ENCODE measurements around the gene PBX1.
A peak's percentile ranks its signal among the peaks of the same experiment; 100 is the strongest.

PBX1 gene

DNA sequence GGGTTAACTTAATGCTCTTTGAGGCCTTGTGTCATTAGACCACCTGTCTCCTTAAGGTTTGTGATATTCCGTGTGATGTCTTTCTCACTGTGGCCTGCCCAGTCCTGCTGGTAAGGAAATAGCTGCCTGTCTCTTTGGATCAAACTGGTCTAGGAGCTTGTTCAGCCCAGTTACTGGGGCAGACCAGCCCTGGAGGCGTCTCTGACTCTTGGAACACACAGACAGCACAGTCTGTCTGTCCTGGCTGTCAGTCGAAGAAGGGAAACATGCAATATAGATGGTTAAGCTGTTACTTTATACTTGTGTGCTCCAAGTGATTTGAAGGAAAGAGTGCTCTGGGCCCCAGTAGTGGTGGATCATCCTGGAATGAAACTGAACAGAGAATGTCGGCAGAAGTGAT is 20.4 kb downstream of the PBX1 start:
- Histone ChIP-seq H3K9ac (ENCODE audit: low read depth, low read length) (no peak overlapping the region), H3K27ac (ENCODE audit: low read depth, low read length) (0 out of 2 replicates have a peak overlapping the region, but pooled peaks have one; percentile 47), H3K4me1 (ENCODE audit: insufficient read depth, low read length) (peaks cover 76% of the 10 kb centered on the region), H3K27me3 (ENCODE audit: insufficient read depth, low read length) (no peaks in the 10 kb centered on the region), H3K36me3 (ENCODE audit: insufficient read depth, low read length) (no peaks in the 10 kb centered on the region; the same call in 1 of the 2 replicates), H3K4me3 (ENCODE audit: low read length) (no peak overlapping the region), H3K9me3 (ENCODE audit: insufficient read depth, low read depth, low read length) (no peaks in the 10 kb centered on the region)
- WGBS = 83% methylated on average over 4 of the region's 4 CpGs

DNA sequence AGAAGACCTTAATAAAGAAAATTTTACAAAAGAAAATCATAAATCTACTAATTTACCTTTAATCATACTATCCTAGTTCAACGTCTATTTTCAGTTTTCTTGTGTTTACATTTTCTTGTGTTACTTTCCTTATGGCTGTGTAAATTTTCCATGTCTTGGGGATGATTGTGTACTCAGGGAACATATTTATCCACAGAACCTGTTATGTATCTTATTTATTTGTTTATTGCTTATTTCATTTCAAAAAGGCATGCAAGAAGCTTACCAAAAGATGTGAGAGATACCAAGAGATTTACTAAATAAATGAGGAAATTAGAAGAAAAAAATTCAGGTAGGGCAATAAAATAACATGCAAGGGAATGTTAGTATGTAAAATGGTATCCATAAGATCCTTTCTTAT is 22.8 kb downstream of the PBX1 start:
- H3K9ac ChIP-seq (ENCODE audit: low read depth, low read length) = no peak overlapping the region
- WGBS = no CpG with 5 or more reads among the region's 1 CpG
- peaks cover 80% of the 10 kb centered on the region for H3K4me1 ChIP-seq (ENCODE audit: insufficient read depth, low read length)
- H3K9me3 ChIP-seq (ENCODE audit: insufficient read depth, low read depth, low read length) = no peaks in the 10 kb centered on the region
- no peaks in the 10 kb centered on the region for H3K27me3 ChIP-seq (ENCODE audit: insufficient read depth, low read length)
- H3K27ac ChIP-seq (ENCODE audit: low read depth, low read length) = peak overlapping the region; percentile 34; the same call in 1 of the 2 replicates
- H3K36me3 ChIP-seq (ENCODE audit: insufficient read depth, low read length) = peaks cover 11% of the 10 kb centered on the region
- no peak overlapping the region for H3K4me3 ChIP-seq (ENCODE audit: low read length)

DNA sequence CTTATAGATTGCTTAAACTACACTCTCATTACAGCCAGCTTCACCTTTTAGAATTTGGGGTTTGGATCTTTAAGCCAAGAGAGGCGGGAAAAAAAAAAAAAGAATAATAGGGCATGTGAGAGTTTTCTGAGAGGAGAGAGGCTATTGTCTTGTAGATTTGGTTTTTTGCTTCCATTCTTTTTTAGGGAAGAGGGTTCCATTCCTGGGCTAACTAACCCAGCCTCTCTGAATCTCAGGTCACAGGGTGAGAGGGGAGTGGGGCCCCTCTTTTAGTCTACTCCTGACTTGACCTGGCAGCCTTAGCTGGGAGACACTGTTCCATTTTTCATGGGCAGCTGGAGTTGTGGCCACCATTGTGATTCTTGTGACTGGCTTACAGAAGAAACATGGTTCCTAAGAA is 24.2 kb downstream of the PBX1 start:
- Histone ChIP-seq H3K9me3 (ENCODE audit: insufficient read depth, low read depth, low read length) (no peaks in the 10 kb centered on the region), H3K9ac (ENCODE audit: low read depth, low read length) (no peak overlapping the region; the same call in 1 of the 2 replicates), H3K36me3 (ENCODE audit: insufficient read depth, low read length) (peaks cover 19% of the 10 kb centered on the region), H3K4me3 (ENCODE audit: low read length) (0 out of 2 replicates have a peak overlapping the region, but pooled peaks have one; percentile 11), H3K27me3 (ENCODE audit: insufficient read depth, low read length) (no peaks in the 10 kb centered on the region), H3K4me1 (ENCODE audit: insufficient read depth, low read length) (peaks cover 80% of the 10 kb centered on the region), H3K27ac (ENCODE audit: low read depth, low read length) (peak overlapping the region; percentile 67; the same call in 1 of the 2 replicates)
- 23% methylated on average over 1 of the region's 1 CpG for WGBS

DNA sequence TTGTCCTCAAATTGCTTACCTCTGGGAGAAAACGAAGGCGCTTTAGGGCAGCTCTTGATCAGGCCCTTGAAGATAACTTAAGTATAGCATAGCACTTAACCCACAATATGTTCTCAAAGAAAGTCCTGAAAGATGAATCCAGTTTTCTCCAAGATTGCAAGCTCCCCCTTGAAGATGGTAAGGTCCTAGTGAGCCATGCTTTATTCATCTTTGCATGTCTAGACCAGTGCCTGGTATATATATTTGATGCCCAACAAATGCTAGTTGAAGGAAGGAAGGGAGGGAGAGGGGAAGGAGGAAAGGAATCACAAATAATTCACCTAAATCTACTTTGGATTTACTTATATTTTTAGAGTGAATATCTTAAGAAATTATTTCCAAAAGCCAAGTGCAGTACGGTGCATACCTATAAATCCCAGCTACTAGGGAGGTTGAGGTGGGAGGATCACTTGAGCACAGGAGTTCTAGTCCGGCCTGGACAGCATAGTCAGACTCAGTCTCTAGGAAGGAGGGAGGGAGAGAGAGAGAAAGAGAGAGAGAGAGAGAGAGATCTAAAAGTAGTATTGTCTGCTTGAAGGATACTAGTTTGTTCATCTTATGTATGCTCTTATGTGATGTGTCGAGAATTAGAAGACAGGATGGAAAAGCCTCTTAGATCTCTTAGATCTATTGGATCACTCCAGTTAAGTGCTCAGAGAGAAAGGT is 25.0 kb downstream of the PBX1 start:
- peaks cover 78% of the 10 kb centered on the region for H3K4me1 ChIP-seq (ENCODE audit: insufficient read depth, low read length)
- H3K36me3 ChIP-seq (ENCODE audit: insufficient read depth, low read length) = peaks cover 19% of the 10 kb centered on the region
- H3K9me3 ChIP-seq (ENCODE audit: insufficient read depth, low read depth, low read length) = no peaks in the 10 kb centered on the region
- no peaks in the 10 kb centered on the region for H3K27me3 ChIP-seq (ENCODE audit: insufficient read depth, low read length)
- 0 out of 2 replicates have a peak overlapping the region, but pooled peaks have one; percentile 67 for H3K27ac ChIP-seq (ENCODE audit: low read depth, low read length)
- no peak overlapping the region for H3K9ac ChIP-seq (ENCODE audit: low read depth, low read length)
- WGBS = 94% methylated on average over 5 of the region's 5 CpGs
- no peak overlapping the region for H3K4me3 ChIP-seq (ENCODE audit: low read length)

DNA sequence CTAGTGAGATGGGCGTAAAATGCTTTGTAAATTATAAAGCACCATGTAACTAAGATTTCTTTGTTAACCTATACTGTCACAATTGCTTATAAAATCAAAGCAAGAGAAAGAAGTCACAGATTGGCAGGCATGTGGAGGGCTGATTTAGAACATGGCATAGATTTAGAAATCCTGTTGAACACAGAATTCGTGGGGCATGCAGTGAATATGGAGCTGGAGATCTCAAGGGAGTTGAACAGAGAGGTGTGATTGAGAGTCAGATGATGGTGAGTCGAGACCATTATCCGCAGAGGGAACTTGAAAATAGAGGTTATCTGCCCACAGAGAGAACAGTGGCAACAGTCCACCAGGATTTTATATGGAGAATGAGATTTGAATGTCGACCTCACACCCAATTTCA is 27.6 kb downstream of the PBX1 start:
- no peak overlapping the region for H3K27ac ChIP-seq (ENCODE audit: low read depth, low read length)
- peaks cover 19% of the 10 kb centered on the region for H3K36me3 ChIP-seq (ENCODE audit: insufficient read depth, low read length)
- no peak overlapping the region for H3K9ac ChIP-seq (ENCODE audit: low read depth, low read length)
- 83% methylated on average over 4 of the region's 5 CpGs for WGBS
- H3K27me3 ChIP-seq (ENCODE audit: insufficient read depth, low read length) = no peaks in the 10 kb centered on the region
- H3K4me3 ChIP-seq (ENCODE audit: low read length) = no peak overlapping the region
- H3K9me3 ChIP-seq (ENCODE audit: insufficient read depth, low read depth, low read length) = no peaks in the 10 kb centered on the region
- H3K4me1 ChIP-seq (ENCODE audit: insufficient read depth, low read length) = peaks cover 92% of the 10 kb centered on the region

DNA sequence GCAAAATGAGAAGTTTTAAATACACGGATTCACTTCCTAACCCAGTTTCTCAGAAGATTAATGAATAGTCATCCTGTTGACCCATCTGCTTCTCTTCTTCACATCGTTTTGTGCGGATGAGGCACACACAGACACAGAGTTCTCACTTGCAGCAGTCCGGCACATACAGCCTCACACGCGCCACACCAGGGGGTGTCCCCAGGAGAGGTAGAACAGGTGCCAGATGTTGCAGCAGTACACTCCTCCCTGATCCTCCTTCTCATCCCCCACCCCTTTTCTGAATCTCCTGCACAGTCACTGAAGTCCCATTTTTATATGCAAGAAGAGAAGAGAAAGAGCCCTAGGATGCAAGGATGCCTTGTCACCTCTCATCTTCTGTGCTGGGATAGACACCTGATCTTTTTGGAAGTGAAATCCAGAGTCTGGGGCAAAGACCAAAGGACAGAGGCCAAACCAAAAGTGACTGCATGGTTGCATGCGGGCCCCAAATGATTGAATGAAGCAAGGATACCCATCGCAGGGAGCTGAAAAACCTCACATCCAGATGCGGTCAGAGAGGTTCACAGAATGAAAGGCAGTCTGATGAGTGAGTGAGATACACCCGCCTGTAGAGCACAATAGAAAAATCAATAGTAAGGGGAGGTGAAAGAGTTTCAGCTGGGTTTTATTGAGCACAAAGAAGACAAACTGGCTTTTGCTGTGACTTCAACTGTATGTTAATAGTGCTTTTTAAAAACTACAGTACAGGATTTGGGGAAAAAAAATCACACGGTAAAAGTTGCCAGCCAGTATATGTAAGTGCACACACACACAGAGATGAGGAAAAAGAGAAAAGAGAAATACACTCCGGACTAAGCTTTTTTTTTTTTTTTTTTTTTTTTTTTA is 28.9 kb downstream of the PBX1 start:
- H3K4me1 ChIP-seq (ENCODE audit: insufficient read depth, low read length) = peaks cover 96% of the 10 kb centered on the region
- no peaks in the 10 kb centered on the region for H3K27me3 ChIP-seq (ENCODE audit: insufficient read depth, low read length)
- H3K36me3 ChIP-seq (ENCODE audit: insufficient read depth, low read length) = peaks cover 19% of the 10 kb centered on the region
- no peaks in the 10 kb centered on the region for H3K9me3 ChIP-seq (ENCODE audit: insufficient read depth, low read depth, low read length)
- 0 out of 2 replicates have a peak overlapping the region, but pooled peaks have one; percentile 68 for H3K9ac ChIP-seq (ENCODE audit: low read depth, low read length)
- 60% methylated on average over 11 of the region's 12 CpGs for WGBS
- H3K4me3 ChIP-seq (ENCODE audit: low read length) = peak overlapping the region; percentile 39
- H3K27ac ChIP-seq (ENCODE audit: low read depth, low read length) = peak overlapping the region; percentile 81

DNA sequence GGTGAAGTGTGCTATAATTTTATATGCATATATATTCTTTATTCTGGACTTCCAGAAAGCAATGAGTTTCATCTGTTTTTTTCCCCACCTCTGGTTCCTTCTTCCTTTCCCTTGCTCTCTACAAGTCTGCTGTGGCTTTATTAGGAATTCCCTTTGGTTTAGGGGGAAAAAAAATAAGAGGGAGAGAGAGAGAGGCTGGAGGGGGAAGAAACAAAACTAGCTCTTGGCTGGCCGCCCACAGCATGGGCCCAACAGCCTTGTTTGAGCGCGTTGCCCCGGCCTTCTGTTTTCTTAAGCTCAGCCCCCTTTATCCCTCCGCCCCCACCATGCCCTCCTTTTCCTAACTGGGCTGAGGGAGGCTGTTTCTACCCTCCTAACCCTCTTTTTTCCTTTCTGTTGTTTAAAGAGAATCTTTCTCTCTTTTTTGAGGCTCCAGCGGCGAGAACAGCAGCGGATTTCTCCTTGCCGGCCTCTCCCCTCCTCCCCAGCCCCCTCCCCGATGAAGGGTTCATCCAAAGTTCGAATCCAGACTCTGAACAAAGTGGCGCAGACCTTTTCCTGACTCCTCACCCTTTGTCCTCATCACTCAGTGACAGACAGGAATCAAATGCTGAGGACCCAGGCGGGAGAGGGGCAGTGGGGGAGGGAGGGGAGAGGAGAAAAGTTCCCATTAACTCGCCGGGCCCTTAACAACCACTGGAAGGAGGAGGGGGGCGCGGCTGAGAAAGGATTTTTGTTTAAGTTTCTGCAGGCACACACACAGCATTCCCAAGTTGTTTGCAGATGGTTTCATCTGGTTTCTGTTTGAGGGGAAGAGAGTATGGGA is 29.7 kb downstream of the PBX1 start:
- H3K4me3 ChIP-seq (ENCODE audit: low read length) = peak overlapping the region; percentile 39
- no peaks in the 10 kb centered on the region for H3K9me3 ChIP-seq (ENCODE audit: insufficient read depth, low read depth, low read length)
- H3K4me1 ChIP-seq (ENCODE audit: insufficient read depth, low read length) = peaks cover 90% of the 10 kb centered on the region
- 6% methylated on average over 17 of the region's 17 CpGs for WGBS
- peak overlapping the region; percentile 81 for H3K27ac ChIP-seq (ENCODE audit: low read depth, low read length)
- H3K27me3 ChIP-seq (ENCODE audit: insufficient read depth, low read length) = no peaks in the 10 kb centered on the region
- H3K9ac ChIP-seq (ENCODE audit: low read depth, low read length) = peak overlapping the region; percentile 68
- peaks cover 19% of the 10 kb centered on the region for H3K36me3 ChIP-seq (ENCODE audit: insufficient read depth, low read length)

DNA sequence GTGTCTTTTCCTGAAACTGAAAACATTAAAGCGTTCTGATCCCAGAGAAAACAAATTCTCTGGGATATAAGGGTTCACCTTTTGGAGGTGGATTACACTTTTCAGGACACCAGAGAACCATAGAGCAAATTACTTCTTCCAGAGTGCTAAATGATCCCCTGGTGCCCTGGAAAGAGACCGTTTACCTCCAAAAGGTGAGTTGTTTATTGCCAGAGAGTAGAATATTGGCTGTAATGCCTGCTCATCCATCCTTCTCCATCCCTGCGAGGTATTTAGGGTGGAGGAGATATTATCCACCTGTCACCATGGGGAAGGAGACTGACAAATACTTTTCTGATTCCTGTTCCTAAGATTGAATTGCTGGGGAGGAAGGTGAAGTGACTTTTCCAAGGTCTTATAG is 30.4 kb downstream of the PBX1 start:
- Histone ChIP-seq H3K9ac (ENCODE audit: low read depth, low read length) (peak overlapping the region; percentile 36; the same call in 1 of the 2 replicates), H3K27ac (ENCODE audit: low read depth, low read length) (peak overlapping the region; percentile 81), H3K4me1 (ENCODE audit: insufficient read depth, low read length) (peaks cover 85% of the 10 kb centered on the region)

DNA sequence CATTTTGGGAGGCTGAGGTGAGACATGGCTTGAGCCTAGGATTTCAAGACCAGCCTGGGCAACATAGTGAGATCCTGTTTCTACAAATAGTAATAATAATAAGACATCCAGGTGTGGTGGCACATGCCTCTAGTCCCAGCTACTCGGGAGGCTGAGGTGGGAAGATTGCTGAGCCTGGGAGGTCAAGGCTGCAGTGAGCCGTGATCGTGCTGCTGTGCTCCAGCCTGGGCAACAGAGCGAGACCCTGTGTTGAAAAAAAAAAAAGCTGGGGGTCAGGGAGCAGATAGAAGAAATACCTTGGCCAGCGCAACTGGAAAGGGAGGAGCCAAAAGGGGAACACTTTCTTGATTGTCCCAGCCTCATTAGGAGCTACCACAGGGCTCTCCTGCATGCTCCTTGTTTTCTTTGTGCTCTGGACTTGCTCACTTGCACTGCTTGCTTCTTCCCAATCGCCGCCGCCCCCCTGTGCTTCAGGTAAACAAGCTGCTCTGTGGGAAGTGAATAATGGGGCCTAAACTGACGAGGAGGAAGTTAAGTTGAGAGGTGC is 31.1 kb downstream of the PBX1 start:
- H3K9ac ChIP-seq (ENCODE audit: low read depth, low read length) = 0 out of 2 replicates have a peak overlapping the region, but pooled peaks have one; percentile 50
- 39% methylated on average over 9 of the region's 9 CpGs for WGBS
- no peaks in the 10 kb centered on the region for H3K27me3 ChIP-seq (ENCODE audit: insufficient read depth, low read length)
- H3K4me3 ChIP-seq (ENCODE audit: low read length) = no peak overlapping the region
- peak overlapping the region; percentile 81 for H3K27ac ChIP-seq (ENCODE audit: low read depth, low read length)
- H3K36me3 ChIP-seq (ENCODE audit: insufficient read depth, low read length) = peaks cover 23% of the 10 kb centered on the region
- peaks cover 83% of the 10 kb centered on the region for H3K4me1 ChIP-seq (ENCODE audit: insufficient read depth, low read length)
- no peaks in the 10 kb centered on the region for H3K9me3 ChIP-seq (ENCODE audit: insufficient read depth, low read depth, low read length)

More for the DNA sequence above, 30.4 kb downstream of the PBX1 start:
- no CpG with 5 or more reads among the region's 3 CpGs for WGBS
- Histone ChIP-seq H3K27me3 (ENCODE audit: insufficient read depth, low read length) (no peaks in the 10 kb centered on the region), H3K9me3 (ENCODE audit: insufficient read depth, low read depth, low read length) (no peaks in the 10 kb centered on the region), H3K4me3 (ENCODE audit: low read length) (peak overlapping the region; percentile 39), H3K36me3 (ENCODE audit: insufficient read depth, low read length) (peaks cover 23% of the 10 kb centered on the region)

DNA sequence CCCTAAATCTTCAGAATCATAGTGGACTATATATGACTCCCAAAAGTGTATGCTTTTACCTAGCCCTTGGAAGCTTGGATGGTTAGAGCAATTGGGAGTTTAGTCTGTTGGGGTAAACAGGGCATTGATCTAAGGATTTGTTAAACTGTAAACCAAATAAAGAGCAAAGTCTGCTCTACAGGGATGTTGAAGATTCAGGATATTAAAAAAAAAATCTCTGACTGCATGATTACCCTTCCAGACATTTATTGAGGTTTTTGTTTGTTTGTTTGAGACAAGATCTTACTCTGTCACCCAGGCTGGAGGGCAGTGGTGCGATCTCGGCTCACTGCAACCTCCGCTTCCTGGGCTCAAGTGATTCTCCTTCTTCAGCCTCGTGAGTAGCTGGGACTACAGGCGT is 31.6 kb downstream of the PBX1 start:
- Histone ChIP-seq H3K27me3 (ENCODE audit: insufficient read depth, low read length) (no peaks in the 10 kb centered on the region), H3K36me3 (ENCODE audit: insufficient read depth, low read length) (peaks cover 21% of the 10 kb centered on the region), H3K4me1 (ENCODE audit: insufficient read depth, low read length) (peaks cover 80% of the 10 kb centered on the region), H3K27ac (ENCODE audit: low read depth, low read length) (peak overlapping the region; percentile 81), H3K9ac (ENCODE audit: low read depth, low read length) (0 out of 2 replicates have a peak overlapping the region, but pooled peaks have one; percentile 50), H3K9me3 (ENCODE audit: insufficient read depth, low read depth, low read length) (no peaks in the 10 kb centered on the region), H3K4me3 (ENCODE audit: low read length) (no peak overlapping the region)
- WGBS = 69% methylated on average over 5 of the region's 5 CpGs
